HG02759 (cell line): ENCODE data around the gene POR.

ENCODE experiments used
- ATAC-seq: cut with Tn5 transposase; IDR thresholded peaks from one replicate; pipeline ENCODE4 v1.9.1; 2021; ENCODE audit warnings: mild to moderate bottlenecking, moderate library complexity; ENCODE audit not compliant: unreplicated experiment

Gene POR

GRCh38 chr7:75915416-75916156 is 631 bp downstream of the POR start:
- ATAC-seq = peak; percentile 3

- ATAC-seq = no peak
Measured at GRCh38 chr7:75916259-75916658, 1.3 kb downstream of the POR start.

GRCh38 chr7:75916685-75917634 is 2.0 kb downstream of the POR start:
- no peak for ATAC-seq

- no peak for ATAC-seq
Measured at GRCh38 chr7:75920431-75921161, 5.6 kb downstream of the POR start.

GRCh38 chr7:75921479-75921878 is 6.5 kb downstream of the POR start:
- ATAC-seq = no peak

GRCh38 chr7:75922966-75923603 is 8.1 kb downstream of the POR start:
- no peak for ATAC-seq

GRCh38 chr7:75924256-75924655 is 9.3 kb downstream of the POR start:
- ATAC-seq = no peak

- ATAC-seq = no peak
Measured at GRCh38 chr7:75924889-75925288, 9.9 kb downstream of the POR start.

- ATAC-seq = no peak
Measured at GRCh38 chr7:75925717-75926435, 10.9 kb downstream of the POR start.

- ATAC-seq = peak; percentile 80
Measured at GRCh38 chr7:75928568-75928914, 13.6 kb downstream of the POR start.

- no peak for ATAC-seq
Measured at GRCh38 chr7:75931680-75932079, 16.7 kb downstream of the POR start.

GRCh38 chr7:75937958-75938786 is 23.2 kb downstream of the POR start:
- no peak for ATAC-seq

GRCh38 chr7:75938921-75939320 is 24.0 kb downstream of the POR start:
- ATAC-seq = no peak

- ATAC-seq = no peak
Measured at GRCh38 chr7:75943864-75944263, 28.9 kb downstream of the POR start.

- no peak for ATAC-seq
Measured at GRCh38 chr7:75944507-75944906, 29.6 kb downstream of the POR start.

GRCh38 chr7:75945297-75946168 is 30.6 kb downstream of the POR start:
- ATAC-seq = no peak

GRCh38 chr7:75946207-75946855 is 31.4 kb downstream of the POR start:
- ATAC-seq = no peak

- ATAC-seq = no peak
Measured at GRCh38 chr7:75948179-75948578, 33.2 kb downstream of the POR start.
